Liver (tissue), 10 donors: Measurements from ENCODE around the gene ELK1. TPM values are rescaled to one million over a fixed set of nuclear protein-coding genes. Genes with fewer than 3 reads are reported as not detected.

Experiments
- DNase-seq: peaks from one replicate; pipeline ENCODE4 v3.0.0-alpha.2; 2017; ENCODE audit warnings: low spot score
- H3K27ac ChIP-seq, 2 donors: one replicate each; pipeline ENCODE4 v1.7.0; 2013; ENCODE audit warnings: inconsistent platforms in 2 of 2, low read length in 2 of 2, control low read depth in 1 of 2, low read depth in 1 of 2, mild to moderate bottlenecking in 1 of 2
- H3K27me3 ChIP-seq, 4 donors: one replicate each; pipeline versions ENCODE4 v1.6.1 to v1.7.0; 2013; ENCODE audit warnings: low read length in 3 of 4, inconsistent platforms in 1 of 4, mild to moderate bottlenecking in 1 of 4, moderate library complexity in 1 of 4; ENCODE audit not compliant: control insufficient read depth in 4 of 4, insufficient read depth in 4 of 4
- H3K36me3 ChIP-seq, 4 donors: one replicate each; pipeline versions ENCODE4 v1.6.1 to v1.7.0; 2013; ENCODE audit warnings: low read length in 3 of 4, mild to moderate bottlenecking in 3 of 4, low read depth in 1 of 4, moderate library complexity in 1 of 4; ENCODE audit not compliant: control insufficient read depth in 4 of 4, insufficient read depth in 3 of 4
- H3K4me1 ChIP-seq, 4 donors: one replicate each; pipeline versions ENCODE4 v1.6.1 to v1.7.0; 2013; ENCODE audit warnings: low read length in 3 of 4, mild to moderate bottlenecking in 3 of 4, moderate library complexity in 1 of 4; ENCODE audit not compliant: control insufficient read depth in 4 of 4, insufficient read depth in 4 of 4
- H3K4me3 ChIP-seq, 3 donors: one replicate each; pipeline versions ENCODE4 v1.6.1 to v1.7.0; 2013; ENCODE audit warnings: low read length in 3 of 3, control low read depth in 1 of 3, low read depth in 1 of 3, mild to moderate bottlenecking in 1 of 3
- H3K9ac ChIP-seq, 2 donors: one replicate each; pipeline ENCODE4 v1.7.0; 2013; ENCODE audit warnings: low read length in 2 of 2, mild to moderate bottlenecking in 2 of 2, moderate library complexity in 2 of 2, control low read depth in 1 of 2, low read depth in 1 of 2
- H3K9me3 ChIP-seq, 4 donors: one replicate each; pipeline versions ENCODE4 v1.6.1 to v1.7.0; 2013; ENCODE audit warnings: low read length in 3 of 4; ENCODE audit not compliant: control insufficient read depth in 4 of 4
- CTCF ChIP-seq: fragments of 150-350 bp; IDR thresholded peaks from 2 replicates; pipeline ENCODE4 v1.5.1; 2017; ENCODE audit warnings: improper control_type of control experiment, low read depth, low read length; ENCODE audit not compliant: missing input control
- EGR1 ChIP-seq, 2 donors: IDR thresholded peaks; 2 replicates each; pipeline ENCODE4 v1.6.1; 2016 to 2018; ENCODE audit warnings: antibody characterized with exemption in 2 of 2, low read depth in 2 of 2
- FOXA1 ChIP-seq: IDR thresholded peaks from 2 replicates; pipeline ENCODE4 v1.6.1; 2016; ENCODE audit warnings: antibody characterized with exemption
- FOXA2 ChIP-seq: IDR thresholded peaks from 2 replicates; pipeline ENCODE4 v1.6.1; 2016; ENCODE audit warnings: antibody characterized with exemption
- HNF4A ChIP-seq, 2 donors: conservative IDR thresholded peaks; 2 replicates each; pipeline ENCODE4 v1.6.1; 2016; ENCODE audit warnings: antibody characterized with exemption in 2 of 2, mild to moderate bottlenecking in 2 of 2
- HNF4G ChIP-seq: IDR thresholded peaks from 2 replicates; pipeline ENCODE4 v1.6.1; 2016; ENCODE audit warnings: antibody characterized with exemption
- MAX ChIP-seq: IDR thresholded peaks from 2 replicates; pipeline ENCODE4 v1.6.1; 2016; ENCODE audit warnings: antibody characterized with exemption
- NR2F2 ChIP-seq: IDR thresholded peaks from 2 replicates; pipeline ENCODE4 v1.6.1; 2016; ENCODE audit warnings: antibody characterized with exemption
- RAD21 ChIP-seq, 2 donors: IDR thresholded peaks; 2 replicates each; pipeline ENCODE4 v1.6.1; 2016; ENCODE audit warnings: antibody characterized with exemption in 2 of 2, mild to moderate bottlenecking in 2 of 2
- REST ChIP-seq: IDR thresholded peaks from 2 replicates; pipeline ENCODE4 v1.6.1; 2016; ENCODE audit warnings: antibody characterized with exemption, mild to moderate bottlenecking
- RXRA ChIP-seq, 2 donors: IDR thresholded peaks; 2 replicates each; pipeline ENCODE4 v1.6.1; 2017 to 2018; ENCODE audit warnings: antibody characterized with exemption in 2 of 2, mild to moderate bottlenecking in 1 of 2
- SP1 ChIP-seq: IDR thresholded peaks from 2 replicates; pipeline ENCODE4 v1.6.1; 2018; ENCODE audit warnings: antibody characterized with exemption, mild to moderate bottlenecking
- TAF1 ChIP-seq: conservative IDR thresholded peaks from 2 replicates; pipeline ENCODE4 v1.6.1; 2016; ENCODE audit warnings: antibody characterized with exemption, mild to moderate bottlenecking
- ZBTB33 ChIP-seq: IDR thresholded peaks from 2 replicates; pipeline ENCODE4 v1.6.1; 2016; ENCODE audit warnings: antibody characterized with exemption
- WGBS: extraction: QIAGEN DNeasy Blood & Tissue Kit; methylation state at CpG from one replicate; pipeline ENCODE4 v1.1.7; 2013; 5-methylcytosine and 5-hydroxymethylcytosine counted together
- polyA plus RNA-seq, 2 donors: library from polyadenylated mRNA; stranded (reverse) in 1 of 2; unstranded in 1 of 2; fragments of 200-250 nt in 1 of 2; fragments of >200 nt in 1 of 2; fragmentation: Nextera tagmentation in 1 of 2; extraction: Ambion mirVana in 1 of 2; gene quantifications; one replicate each; pipeline versions ENCODE4 v1.2.1 to v1.2.3, GENCODE V29; 2013 to 2015
- small RNA-seq: library from RNA; depleted of rRNA; stranded (forward); fragments of <200 nt; gene quantifications from one replicate; pipeline ENCODE3, GENCODE V24; 2014
- total RNA-seq, 2 donors: library from RNA; depleted of rRNA; stranded (reverse); fragments of >200 nt; gene quantifications; one replicate each; pipeline ENCODE4 v1.2.3, GENCODE V29; 2014
- donor health status: healthy.
- donor health status: healthy.
- donor health status: healthy.
- donor health status: healthy.
- donor health status: healthy.

Gene ELK1
- total and polyA plus RNA-seq, 4 donors = 6.2 to 20.2 (median 11.6) TPM

GRCh38 chrX:47587091-47587891, 63.1 kb downstream of the ELK1 start:
- Histone ChIP-seq H3K27ac (no peak overlapping the region), H3K9ac (no peak overlapping the region), H3K9me3 (no peaks in the 10 kb centered on the region), H3K4me3 (no peak overlapping the region), H3K27me3 (no peaks in the 10 kb centered on the region), H3K4me1 (peaks cover 0 to 1% (median 0%) of the 10 kb centered on the region in 4 donors), H3K36me3 (peaks cover 0 to 2% (median 0%) of the 10 kb centered on the region in 4 donors)
- no peak for DNase-seq
- WGBS = 62% methylated on average over 4 of the region's 4 CpGs
- TF ChIP-seq HNF4A (conservative IDR thresholded peaks at IDR 0.05) (no peak), SP1 (peak; percentile 27)

- Histone ChIP-seq H3K27ac (no peak overlapping the region), H3K9me3 (no peaks in the 10 kb centered on the region), H3K9ac (no peak overlapping the region), H3K27me3 (no peaks in the 10 kb centered on the region), H3K4me3 (no peak overlapping the region), H3K36me3 (peaks cover 0 to 2% (median 0%) of the 10 kb centered on the region in 4 donors), H3K4me1 (peaks cover 0 to 1% (median 0%) of the 10 kb centered on the region in 4 donors)
- 86% methylated on average over 11 of the region's 11 CpGs for WGBS
- DNase-seq = no peak
- TF ChIP-seq FOXA2 (no peak), RAD21 (IDR thresholded peaks at IDR 0.05) (no peak), CTCF (no peak), NR2F2 (no peak), EGR1 (IDR thresholded peaks at IDR 0.05; ENCODE audit: low read depth in 2 of 2) (no peak), SP1 (no peak), HNF4G (no peak), REST (no peak), FOXA1 (no peak), TAF1 (no peak), MAX (no peak), ZBTB33 (no peak), RXRA (IDR thresholded peaks at IDR 0.05) (no peak)
These were observed 64.1 kb downstream of the ELK1 start for GRCh38 chrX:47586043-47586787.

Small RNAs within 50 kb of the gene (small RNA-seq; reads per million reads assigned to genes)
- not detected for gene MIR4769

Other genes starting within 250 kb of the ELK1 start
- gene ZNF41, start 167.3 kb downstream of the ELK1 start, total RNA-seq = 1 to 10 TPM; 2.9 to 5.0 TPM
- 1 to 10 TPM; 1.9 to 2.2 TPM for gene ZNF41, start 167.3 kb downstream of the ELK1 start, polyA plus RNA-seq
- gene ARAF, start 89.4 kb downstream of the ELK1 start, total RNA-seq = 10 to 100 TPM; 16.2 to 32.4 TPM
- 10 to 100 TPM; 45.4 to 59.8 TPM for gene ARAF, start 89.4 kb downstream of the ELK1 start, polyA plus RNA-seq
- 10 to 100 TPM; 18.0 to 79.4 TPM for gene TIMP1, start 68.1 kb downstream of the ELK1 start, total RNA-seq
- gene TIMP1, start 68.1 kb downstream of the ELK1 start, polyA plus RNA-seq = 1,000 to 10,000 TPM in 1 of 2 donors, 100 to 1,000 TPM in 1; 213 to 1,609 TPM
- under 1 TPM; 0.09 to 0.33 TPM for gene SYN1, start 30.7 kb downstream of the ELK1 start, total RNA-seq
- gene SYN1, start 30.7 kb downstream of the ELK1 start, polyA plus RNA-seq = 1 to 10 TPM in 1 of 2 donors, under 1 TPM in 1; 0.86 to 2.5 TPM
- gene CFP, start 20.6 kb downstream of the ELK1 start, total RNA-seq = 10 to 100 TPM; 14.1 to 19.0 TPM
- gene CFP, start 20.6 kb downstream of the ELK1 start, polyA plus RNA-seq = 10 to 100 TPM; 10.0 to 26.0 TPM
- 10 to 100 TPM; 34.0 to 62.1 TPM for gene UXT, start 8.6 kb upstream of the ELK1 start, total RNA-seq
- 10 to 100 TPM; 68.5 to 99.0 TPM for gene UXT, start 8.6 kb upstream of the ELK1 start, polyA plus RNA-seq
- gene ZNF81, start 186.3 kb upstream of the ELK1 start, total RNA-seq = 1 to 10 TPM; 3.0 to 5.4 TPM
- gene ZNF81, start 186.3 kb upstream of the ELK1 start, polyA plus RNA-seq = under 1 TPM; 0.74 to 0.99 TPM